ENCODE data around the gene SP140L.
"Not testable (repeated sequence)": the region's sequence is repeated elsewhere in the genome, so short reads cannot be mapped to it uniquely, and the experiment has no call there.

The SP140L gene

DNA sequence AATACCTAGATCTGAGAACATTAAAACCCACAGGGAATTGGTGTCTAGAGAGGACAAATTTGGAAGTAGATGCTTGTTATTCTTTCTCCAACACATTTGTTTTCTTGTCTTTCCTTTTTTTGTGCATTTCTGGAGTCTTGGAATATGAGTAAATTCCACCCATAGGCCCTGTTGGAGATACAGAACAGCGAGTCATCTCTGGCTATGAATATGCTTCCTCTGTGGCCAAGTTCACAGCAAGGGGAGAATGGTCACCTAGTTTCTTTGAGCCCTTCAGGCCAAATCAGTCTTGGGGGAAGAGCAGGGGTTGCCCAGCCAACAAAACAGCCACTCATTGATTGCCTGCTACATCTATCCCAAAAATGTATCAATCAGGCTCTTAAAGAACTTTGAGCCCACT lies 31.3 kb downstream of the SP140L start:
- no peaks in the 10 kb centered on the region for H3K4me1 ChIP-seq (ENCODE audit: insufficient read depth, low read length)
- no peaks in the 10 kb centered on the region for H3K27me3 ChIP-seq (ENCODE audit: insufficient read depth, low read length)
- no peaks in the 10 kb centered on the region for H3K36me3 ChIP-seq (ENCODE audit: insufficient read depth, low read length)
- H2AFZ ChIP-seq (ENCODE audit: low read depth, low read length), result no peak overlapping the region
- H3K4me3 ChIP-seq (ENCODE audit: low read length), result no peak overlapping the region
- no peaks in the 10 kb centered on the region for H3K9me3 ChIP-seq (ENCODE audit: low read length)

DNA sequence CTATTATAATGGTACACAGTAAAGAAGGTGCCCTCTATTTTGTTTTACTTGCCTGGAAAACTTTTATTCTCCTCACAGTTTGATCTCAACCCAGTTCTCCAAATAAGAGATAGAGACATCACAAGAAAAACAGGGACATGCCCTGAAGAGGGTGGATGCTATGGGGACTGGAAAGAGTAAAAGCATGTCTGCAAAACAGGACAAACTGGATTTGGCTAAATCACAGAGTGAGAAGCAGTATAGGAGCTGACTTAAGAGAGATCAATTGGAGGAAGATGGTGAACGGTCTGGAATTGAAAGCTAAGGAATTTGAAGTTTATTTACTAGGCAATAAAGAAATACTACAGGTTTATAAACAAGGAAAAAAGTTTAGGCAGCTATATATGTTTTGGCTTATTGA lies 33.0 kb downstream of the SP140L start:
- Histone ChIP-seq H2AFZ (ENCODE audit: low read depth, low read length) (no peak overlapping the region), H3K4me3 (ENCODE audit: low read length) (no peak overlapping the region), H3K27me3 (ENCODE audit: insufficient read depth, low read length) (no peaks in the 10 kb centered on the region), H3K36me3 (ENCODE audit: insufficient read depth, low read length) (no peaks in the 10 kb centered on the region), H3K9me3 (ENCODE audit: low read length) (no peaks in the 10 kb centered on the region), H3K4me1 (ENCODE audit: insufficient read depth, low read length) (no peaks in the 10 kb centered on the region)

DNA sequence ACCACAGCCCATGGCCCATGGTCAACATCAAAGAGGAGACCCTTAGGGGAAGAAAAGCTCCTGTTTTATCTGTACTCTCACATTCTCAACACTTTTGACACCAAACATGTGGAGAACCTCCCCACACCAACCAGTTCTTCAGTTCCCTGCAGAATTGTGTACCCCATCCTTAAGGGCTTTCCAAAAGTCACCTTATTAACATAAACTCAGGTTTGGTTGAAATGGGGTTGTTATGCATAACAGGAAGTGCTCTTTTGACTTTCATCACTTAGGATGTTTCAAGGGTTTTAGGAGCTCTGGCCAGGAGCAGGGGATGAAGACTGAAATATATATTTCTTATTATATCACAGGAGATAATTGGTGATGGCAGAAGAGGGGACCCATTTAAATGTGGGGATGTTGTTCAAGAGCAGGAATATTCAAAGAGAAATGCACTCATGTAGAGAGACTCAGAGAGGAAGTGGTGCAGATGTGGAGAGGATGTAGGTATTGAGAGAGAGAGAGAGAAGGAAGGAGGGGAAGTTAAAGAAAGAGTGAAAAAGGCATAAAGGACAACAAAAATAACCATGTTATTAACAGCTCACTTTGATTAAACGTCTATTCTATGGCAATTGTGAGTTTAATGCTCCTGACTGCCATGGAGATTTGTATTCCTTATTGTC lies 35.2 kb downstream of the SP140L start:
- H2AFZ ChIP-seq (ENCODE audit: low read depth, low read length), result no peak overlapping the region
- no peaks in the 10 kb centered on the region for H3K36me3 ChIP-seq (ENCODE audit: insufficient read depth, low read length)
- H3K4me3 ChIP-seq (ENCODE audit: low read length), result no peak overlapping the region
- no peaks in the 10 kb centered on the region for H3K4me1 ChIP-seq (ENCODE audit: insufficient read depth, low read length)
- no peaks in the 10 kb centered on the region for H3K27me3 ChIP-seq (ENCODE audit: insufficient read depth, low read length)
- no peaks in the 10 kb centered on the region for H3K9me3 ChIP-seq (ENCODE audit: low read length)

DNA sequence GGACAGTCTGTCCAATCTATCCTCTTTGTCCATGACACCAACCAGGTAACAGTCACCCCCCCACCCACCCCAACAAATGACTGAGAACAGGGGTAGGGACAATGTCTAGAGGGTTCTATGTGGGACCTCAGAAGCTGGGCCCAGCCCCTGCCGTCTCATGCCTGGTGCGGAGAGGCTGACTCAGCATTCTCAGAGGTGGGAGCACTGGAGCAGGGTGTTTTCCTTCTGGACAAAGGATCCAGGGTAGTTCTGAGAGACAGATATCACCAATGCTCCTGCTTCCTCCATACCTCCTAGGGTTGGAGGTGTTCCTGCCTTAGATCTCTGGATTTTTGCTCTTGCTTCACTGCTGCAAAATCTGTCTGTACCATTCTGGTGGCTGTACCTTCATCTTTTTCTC lies 55.1 kb downstream of the SP140L start:
- H2AFZ ChIP-seq (ENCODE audit: low read depth, low read length), result no peak overlapping the region
- H3K36me3 ChIP-seq (ENCODE audit: insufficient read depth, low read length), result no peaks in the 10 kb centered on the region
- no peaks in the 10 kb centered on the region for H3K4me1 ChIP-seq (ENCODE audit: insufficient read depth, low read length)

DNA sequence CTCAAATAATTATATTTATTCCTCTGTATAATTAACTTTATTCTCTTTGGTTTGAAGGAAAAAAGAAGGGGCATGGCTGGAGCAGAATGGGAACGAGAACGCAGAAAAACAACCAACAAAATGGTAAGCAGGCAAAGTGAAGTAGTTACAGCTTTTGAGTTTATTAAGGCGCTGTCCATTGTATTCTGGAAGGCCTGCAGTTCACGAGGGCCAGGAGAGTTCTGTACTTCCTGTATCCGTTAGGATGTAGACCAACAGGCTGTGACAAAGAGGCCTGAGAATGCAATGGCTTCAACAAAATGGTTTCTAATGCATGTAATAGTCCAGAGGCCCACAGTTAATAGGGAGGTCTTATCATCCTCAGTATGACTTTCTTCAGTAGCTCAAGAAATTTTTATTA lies 56.5 kb downstream of the SP140L start:
- Histone ChIP-seq H3K9me3 (ENCODE audit: low read length) (no peaks in the 10 kb centered on the region), H3K4me3 (ENCODE audit: low read length) (no peak overlapping the region), H3K27me3 (ENCODE audit: insufficient read depth, low read length) (no peaks in the 10 kb centered on the region), H2AFZ (ENCODE audit: low read depth, low read length) (no peak overlapping the region), H3K4me1 (ENCODE audit: insufficient read depth, low read length) (no peaks in the 10 kb centered on the region), H3K36me3 (ENCODE audit: insufficient read depth, low read length) (no peaks in the 10 kb centered on the region)

More for the DNA sequence above, 55.1 kb downstream of the SP140L start:
- no peaks in the 10 kb centered on the region for H3K27me3 ChIP-seq (ENCODE audit: insufficient read depth, low read length)
- no peak overlapping the region for H3K4me3 ChIP-seq (ENCODE audit: low read length)
- H3K9me3 ChIP-seq (ENCODE audit: low read length), result no peaks in the 10 kb centered on the region

DNA sequence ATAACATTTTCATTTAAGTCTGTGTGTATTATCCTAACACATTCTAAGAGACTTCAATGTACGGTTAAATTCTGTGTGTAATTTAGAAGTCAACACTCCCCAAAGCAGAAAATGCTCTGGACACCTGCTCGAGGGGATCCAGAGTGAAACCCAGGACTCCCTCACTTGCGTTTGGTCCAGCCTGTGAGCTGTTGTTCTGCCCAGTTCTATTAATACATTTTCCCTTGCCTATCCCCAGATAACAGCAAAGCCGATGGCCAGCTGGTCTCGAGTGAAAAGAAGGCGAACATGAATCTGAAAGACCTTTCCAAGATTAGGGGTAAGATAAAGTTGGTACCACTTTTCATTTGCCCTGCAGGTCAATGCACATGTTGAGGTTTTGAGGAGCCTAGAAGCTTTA lies 58.0 kb downstream of the SP140L start:
- Histone ChIP-seq H2AFZ (ENCODE audit: low read depth, low read length) (no peak overlapping the region), H3K27me3 (ENCODE audit: insufficient read depth, low read length) (no peaks in the 10 kb centered on the region), H3K36me3 (ENCODE audit: insufficient read depth, low read length) (no peaks in the 10 kb centered on the region), H3K4me1 (ENCODE audit: insufficient read depth, low read length) (no peaks in the 10 kb centered on the region), H3K9me3 (ENCODE audit: low read length) (no peaks in the 10 kb centered on the region), H3K4me3 (ENCODE audit: low read length) (no peak overlapping the region)

DNA sequence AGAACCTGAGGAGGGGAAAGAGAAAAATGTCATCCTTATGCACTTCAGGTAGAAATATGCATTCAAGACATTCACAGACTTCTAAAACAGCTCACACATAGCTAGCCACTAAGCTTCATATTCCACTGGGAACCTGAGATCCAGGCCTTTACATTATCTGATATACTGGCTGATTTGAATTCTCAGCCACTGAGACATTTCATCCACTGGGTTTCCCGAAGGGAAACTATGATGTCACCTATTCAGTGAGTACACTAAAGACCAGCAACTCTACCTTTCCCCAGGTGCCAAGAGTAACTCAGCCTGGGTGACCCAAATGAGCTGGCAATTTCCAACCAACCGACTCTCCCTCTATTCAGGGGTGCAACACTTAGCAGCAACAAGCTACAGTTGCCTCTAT lies 67.3 kb downstream of the SP140L start:
- no peaks in the 10 kb centered on the region for H3K9me3 ChIP-seq (ENCODE audit: low read length)
- no peaks in the 10 kb centered on the region for H3K4me1 ChIP-seq (ENCODE audit: insufficient read depth, low read length)
- H3K36me3 ChIP-seq (ENCODE audit: insufficient read depth, low read length), result no peaks in the 10 kb centered on the region

DNA sequence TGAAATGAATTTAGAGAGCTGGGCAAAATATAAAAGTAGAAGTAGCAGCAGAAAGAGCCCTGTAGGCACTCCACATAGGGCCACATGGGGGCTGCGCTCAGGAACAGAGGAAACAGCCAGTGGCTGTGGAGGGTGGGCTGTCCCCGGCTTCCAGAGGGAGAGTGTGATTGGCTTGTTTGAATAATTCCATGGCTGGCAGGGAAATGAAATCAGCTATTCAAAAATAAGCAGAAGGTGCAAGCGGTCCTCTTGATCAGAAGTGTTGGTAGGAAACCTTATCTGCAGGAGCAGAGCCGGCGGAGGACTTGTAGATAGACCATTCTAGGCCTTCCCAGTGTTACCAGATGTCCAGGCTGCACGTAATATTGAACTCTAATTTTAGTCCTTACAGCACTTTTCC lies 71.7 kb downstream of the SP140L start:
- H3K36me3 ChIP-seq (ENCODE audit: insufficient read depth, low read length); H3K27me3 ChIP-seq (ENCODE audit: insufficient read depth, low read length); H3K9me3 ChIP-seq (ENCODE audit: low read length); H2AFZ ChIP-seq (ENCODE audit: low read depth, low read length); H3K4me1 ChIP-seq (ENCODE audit: insufficient read depth, low read length); H3K4me3 ChIP-seq (ENCODE audit: low read length): not testable (repeated sequence)

More for the DNA sequence above, 67.3 kb downstream of the SP140L start:
- no peak overlapping the region for H3K4me3 ChIP-seq (ENCODE audit: low read length)
- no peak overlapping the region for H2AFZ ChIP-seq (ENCODE audit: low read depth, low read length)
- no peaks in the 10 kb centered on the region for H3K27me3 ChIP-seq (ENCODE audit: insufficient read depth, low read length)

DNA sequence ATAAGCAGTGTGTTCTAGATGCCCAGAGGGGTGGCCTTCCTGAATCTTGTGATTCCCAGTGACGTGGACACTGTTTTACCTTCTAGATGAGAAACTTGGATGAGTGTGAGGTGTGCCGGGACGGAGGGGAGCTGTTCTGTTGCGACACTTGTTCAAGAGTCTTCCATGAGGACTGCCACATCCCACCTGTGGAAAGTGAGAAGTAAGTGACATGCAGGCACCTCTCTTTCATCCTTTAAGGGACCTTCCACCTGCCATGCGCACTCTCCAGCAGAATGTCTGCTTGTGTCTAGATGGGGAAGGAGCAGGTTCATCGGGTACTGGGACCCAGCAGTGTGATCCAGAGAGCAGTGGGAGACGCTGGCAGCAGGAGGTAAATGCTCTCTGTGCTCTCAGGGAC lies 73.0 kb downstream of the SP140L start:
- Histone ChIP-seq H3K27me3 (ENCODE audit: insufficient read depth, low read length) (no peaks in the 10 kb centered on the region), H3K9me3 (ENCODE audit: low read length) (no peaks in the 10 kb centered on the region), H3K4me3 (ENCODE audit: low read length) (no peak overlapping the region), H2AFZ (ENCODE audit: low read depth, low read length) (no peak overlapping the region), H3K4me1 (ENCODE audit: insufficient read depth, low read length) (no peaks in the 10 kb centered on the region), H3K36me3 (ENCODE audit: insufficient read depth, low read length) (no peaks in the 10 kb centered on the region)

DNA sequence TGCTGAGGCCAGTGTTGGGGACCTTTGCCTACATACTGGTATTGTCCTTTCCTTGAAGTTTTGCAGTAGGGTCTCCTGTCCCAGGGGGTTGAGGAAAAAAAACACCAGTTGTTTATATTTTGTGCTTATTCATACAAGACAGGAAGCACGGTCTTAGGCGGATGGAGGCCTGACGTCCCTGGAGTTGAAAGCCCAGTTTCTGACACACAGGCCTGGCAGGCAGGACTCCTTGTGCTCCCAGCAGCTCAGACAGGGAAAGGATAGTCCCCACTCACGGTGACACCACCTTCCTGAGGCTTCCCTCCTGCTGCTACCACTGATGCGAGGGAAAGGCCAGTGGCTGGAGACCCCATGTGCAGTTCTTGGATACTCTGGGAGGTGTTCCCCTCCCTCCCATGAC lies 73.5 kb downstream of the SP140L start:
- H3K27me3 ChIP-seq (ENCODE audit: insufficient read depth, low read length), result no peaks in the 10 kb centered on the region
- H2AFZ ChIP-seq (ENCODE audit: low read depth, low read length), result no peak overlapping the region
- no peaks in the 10 kb centered on the region for H3K9me3 ChIP-seq (ENCODE audit: low read length)
- no peaks in the 10 kb centered on the region for H3K4me1 ChIP-seq (ENCODE audit: insufficient read depth, low read length)
- no peaks in the 10 kb centered on the region for H3K36me3 ChIP-seq (ENCODE audit: insufficient read depth, low read length)
- no peak overlapping the region for H3K4me3 ChIP-seq (ENCODE audit: low read length)

DNA sequence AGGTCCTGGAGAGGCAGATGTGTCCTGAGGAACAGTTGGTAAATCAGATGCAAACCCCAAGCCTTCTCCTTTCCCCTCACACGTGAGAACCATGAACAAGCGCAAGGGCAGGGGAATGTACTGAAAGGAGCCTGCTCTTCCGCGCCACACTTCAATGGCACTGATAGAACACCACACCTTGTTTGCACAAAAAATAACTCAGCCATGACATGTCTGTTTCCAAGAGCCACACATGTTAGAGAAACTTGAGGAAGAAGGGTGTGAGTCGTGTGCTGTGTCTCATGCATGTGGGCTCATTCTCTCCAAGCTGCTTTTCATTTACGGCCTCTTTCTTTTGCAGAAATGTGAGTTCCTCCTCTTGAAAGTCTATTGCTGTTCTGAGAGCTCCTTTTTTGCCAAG lies 74.0 kb downstream of the SP140L start:
- not testable (repeated sequence) for H2AFZ ChIP-seq (ENCODE audit: low read depth, low read length); H3K27me3 ChIP-seq (ENCODE audit: insufficient read depth, low read length); H3K4me1 ChIP-seq (ENCODE audit: insufficient read depth, low read length); H3K4me3 ChIP-seq (ENCODE audit: low read length); H3K9me3 ChIP-seq (ENCODE audit: low read length); H3K36me3 ChIP-seq (ENCODE audit: insufficient read depth, low read length)

DNA sequence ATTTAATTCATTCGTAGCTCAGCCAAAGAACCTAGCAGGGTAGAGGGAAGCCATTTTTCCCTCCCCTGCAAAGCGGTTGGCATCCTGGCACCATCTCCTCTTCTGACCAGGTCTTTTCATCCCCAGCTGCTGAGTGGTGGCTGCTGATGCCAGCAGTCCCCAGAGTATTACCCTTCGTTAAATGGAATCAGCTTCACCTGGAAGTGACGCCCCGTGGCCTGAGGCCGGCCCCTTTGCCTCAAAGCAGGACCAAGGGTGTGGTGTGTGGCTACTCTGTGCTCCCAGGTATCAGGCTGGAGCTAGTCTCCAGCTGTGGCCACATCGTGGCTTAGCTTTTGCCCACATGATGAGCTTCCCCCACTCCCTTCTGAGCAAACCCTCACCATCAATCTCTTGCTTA lies 76.8 kb downstream of the SP140L start:
- H2AFZ ChIP-seq (ENCODE audit: low read depth, low read length), result no peak overlapping the region
- H3K4me1 ChIP-seq (ENCODE audit: insufficient read depth, low read length), result no peaks in the 10 kb centered on the region
- no peaks in the 10 kb centered on the region for H3K27me3 ChIP-seq (ENCODE audit: insufficient read depth, low read length)
- H3K4me3 ChIP-seq (ENCODE audit: low read length), result no peak overlapping the region
- no peaks in the 10 kb centered on the region for H3K36me3 ChIP-seq (ENCODE audit: insufficient read depth, low read length)
- H3K9me3 ChIP-seq (ENCODE audit: low read length), result no peaks in the 10 kb centered on the region

DNA sequence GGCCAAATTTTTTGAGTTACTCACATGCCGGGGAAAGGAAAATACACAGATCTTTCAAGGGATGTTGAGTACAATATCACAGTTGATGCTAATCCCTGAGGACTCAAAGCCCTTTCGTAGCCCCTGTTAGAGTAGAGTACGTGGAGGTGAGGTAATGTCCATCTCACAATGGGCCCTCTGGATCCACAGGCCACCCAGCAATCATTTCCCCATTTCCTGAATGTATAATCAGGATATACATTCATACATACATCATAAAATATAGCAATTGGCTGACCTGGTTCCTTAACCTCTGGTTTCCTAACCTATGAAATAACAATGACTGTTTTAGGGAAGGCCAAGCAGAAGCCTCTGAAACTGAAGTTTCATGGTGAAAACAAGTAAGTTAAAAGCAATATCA lies 78.8 kb downstream of the SP140L start:
- Histone ChIP-seq H3K27me3 (ENCODE audit: insufficient read depth, low read length) (peaks cover 10% of the 10 kb centered on the region), H3K4me1 (ENCODE audit: insufficient read depth, low read length) (no peaks in the 10 kb centered on the region), H3K4me3 (ENCODE audit: low read length) (no peak overlapping the region), H2AFZ (ENCODE audit: low read depth, low read length) (no peak overlapping the region), H3K36me3 (ENCODE audit: insufficient read depth, low read length) (no peaks in the 10 kb centered on the region), H3K9me3 (ENCODE audit: low read length) (no peaks in the 10 kb centered on the region)

DNA sequence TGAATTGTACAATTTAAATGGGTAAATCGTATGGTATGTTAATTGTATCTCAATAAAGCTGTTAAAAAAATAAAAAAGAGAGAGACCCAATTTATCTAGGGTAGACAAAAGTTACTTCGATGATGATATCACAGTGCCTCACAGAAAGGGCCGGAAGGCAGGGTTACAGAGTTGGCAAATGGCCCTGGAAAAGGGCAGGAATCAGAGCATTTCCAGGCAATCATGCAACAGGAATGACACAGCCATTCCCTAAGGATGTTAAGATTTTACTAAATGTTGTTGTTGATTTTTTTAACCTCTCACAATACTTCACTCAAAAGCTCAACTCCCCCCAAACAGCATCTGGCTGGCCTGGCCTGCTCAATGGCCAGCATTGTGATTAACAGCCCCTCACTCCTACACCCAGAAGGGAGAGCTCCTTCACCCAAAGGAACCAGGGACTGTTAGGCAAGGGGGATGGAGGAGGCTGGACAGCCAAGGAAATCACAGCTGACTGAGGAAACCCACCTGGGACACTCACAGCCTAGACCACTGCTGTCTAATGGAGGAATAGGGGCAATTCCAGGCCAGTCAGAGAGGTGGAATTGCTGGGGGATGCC lies 81.3 kb downstream of the SP140L start:
- H2AFZ ChIP-seq (ENCODE audit: low read depth, low read length), result no peak overlapping the region
- no peaks in the 10 kb centered on the region for H3K9me3 ChIP-seq (ENCODE audit: low read length)
- peaks cover 13% of the 10 kb centered on the region for H3K27me3 ChIP-seq (ENCODE audit: insufficient read depth, low read length)
- H3K4me3 ChIP-seq (ENCODE audit: low read length), result no peak overlapping the region
- peaks cover 3% of the 10 kb centered on the region for H3K4me1 ChIP-seq (ENCODE audit: insufficient read depth, low read length)
- no peaks in the 10 kb centered on the region for H3K36me3 ChIP-seq (ENCODE audit: insufficient read depth, low read length)
